ENCODE measurements around the gene GRIN3A.

GRCh38 chr9:101753716-101754115 is 15.3 kb upstream of the GRIN3A start:
- no peak for TF ChIP-seq POLR2AphosphoS5 (IDR thresholded peaks at IDR 0.05)
- no peak for TF ChIP-seq CTCF (IDR thresholded peaks at IDR 0.05)
- no peak for TF ChIP-seq POLR2A (IDR thresholded peaks at IDR 0.05)
